HL-60 (cell line): ENCODE results near the gene SSRP1.

ENCODE experiments used
- GABPA ChIP-seq: IDR thresholded peaks from 2 replicates; pipeline ENCODE4 v1.6.1; 2012; ENCODE audit warnings: low read depth
- POLR2AphosphoS5 ChIP-seq: IDR thresholded peaks from 2 replicates; pipeline ENCODE4 v1.6.1; 2012; ENCODE audit warnings: low read depth
- SPI1 ChIP-seq: IDR thresholded peaks from 2 replicates; pipeline ENCODE4 v1.6.1; 2012; ENCODE audit warnings: low read depth, mild to moderate bottlenecking, borderline replicate concordance
- TF ChIP-seq, protein P1 (sequence below): IDR thresholded peaks from one replicate; pipeline ENCODE4 v1.5.1; 2011; ENCODE audit warnings: low read length, control low read depth, inconsistent platforms; ENCODE audit not compliant: insufficient read depth
- TF ChIP-seq, protein P2 (sequence below): IDR thresholded peaks from 2 replicates; pipeline ENCODE4 v1.6.1; 2012; ENCODE audit warnings: low read depth; ENCODE audit not compliant: insufficient replicate concordance

DNA sequence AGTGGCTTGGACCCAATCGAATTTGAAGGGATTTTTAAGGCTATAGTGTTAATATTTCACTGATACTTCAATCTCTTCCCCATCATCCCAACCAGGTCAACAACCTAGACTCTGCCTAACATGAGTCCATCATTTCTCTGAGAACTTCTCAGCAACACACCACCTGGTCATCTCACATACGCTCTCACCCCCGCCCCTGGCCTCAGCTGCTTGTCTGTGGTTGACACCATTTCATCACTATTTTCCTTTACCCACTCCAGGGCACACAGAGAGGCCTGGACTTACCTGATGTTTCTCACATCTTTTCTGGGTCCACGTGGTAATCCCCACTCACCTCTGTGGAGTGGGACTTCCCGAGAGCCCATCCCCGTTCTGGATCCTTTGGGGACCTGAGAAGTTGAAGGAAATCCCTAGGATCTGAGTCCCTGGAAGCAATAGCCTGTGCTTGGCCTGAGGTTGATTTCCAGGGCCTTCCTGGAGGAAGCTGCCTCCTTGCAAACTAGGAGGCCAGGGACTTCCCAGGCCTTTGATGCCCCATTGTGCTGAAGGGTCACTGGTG lies 5.6 kb upstream of the SSRP1 start:
- TF ChIP-seq, protein P1, sequence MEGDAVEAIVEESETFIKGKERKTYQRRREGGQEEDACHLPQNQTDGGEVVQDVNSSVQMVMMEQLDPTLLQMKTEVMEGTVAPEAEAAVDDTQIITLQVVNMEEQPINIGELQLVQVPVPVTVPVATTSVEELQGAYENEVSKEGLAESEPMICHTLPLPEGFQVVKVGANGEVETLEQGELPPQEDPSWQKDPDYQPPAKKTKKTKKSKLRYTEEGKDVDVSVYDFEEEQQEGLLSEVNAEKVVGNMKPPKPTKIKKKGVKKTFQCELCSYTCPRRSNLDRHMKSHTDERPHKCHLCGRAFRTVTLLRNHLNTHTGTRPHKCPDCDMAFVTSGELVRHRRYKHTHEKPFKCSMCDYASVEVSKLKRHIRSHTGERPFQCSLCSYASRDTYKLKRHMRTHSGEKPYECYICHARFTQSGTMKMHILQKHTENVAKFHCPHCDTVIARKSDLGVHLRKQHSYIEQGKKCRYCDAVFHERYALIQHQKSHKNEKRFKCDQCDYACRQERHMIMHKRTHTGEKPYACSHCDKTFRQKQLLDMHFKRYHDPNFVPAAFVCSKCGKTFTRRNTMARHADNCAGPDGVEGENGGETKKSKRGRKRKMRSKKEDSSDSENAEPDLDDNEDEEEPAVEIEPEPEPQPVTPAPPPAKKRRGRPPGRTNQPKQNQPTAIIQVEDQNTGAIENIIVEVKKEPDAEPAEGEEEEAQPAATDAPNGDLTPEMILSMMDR, result no peak
- no peak for TF ChIP-seq GABPA
- TF ChIP-seq POLR2AphosphoS5, result no peak
- TF ChIP-seq, protein P2, sequence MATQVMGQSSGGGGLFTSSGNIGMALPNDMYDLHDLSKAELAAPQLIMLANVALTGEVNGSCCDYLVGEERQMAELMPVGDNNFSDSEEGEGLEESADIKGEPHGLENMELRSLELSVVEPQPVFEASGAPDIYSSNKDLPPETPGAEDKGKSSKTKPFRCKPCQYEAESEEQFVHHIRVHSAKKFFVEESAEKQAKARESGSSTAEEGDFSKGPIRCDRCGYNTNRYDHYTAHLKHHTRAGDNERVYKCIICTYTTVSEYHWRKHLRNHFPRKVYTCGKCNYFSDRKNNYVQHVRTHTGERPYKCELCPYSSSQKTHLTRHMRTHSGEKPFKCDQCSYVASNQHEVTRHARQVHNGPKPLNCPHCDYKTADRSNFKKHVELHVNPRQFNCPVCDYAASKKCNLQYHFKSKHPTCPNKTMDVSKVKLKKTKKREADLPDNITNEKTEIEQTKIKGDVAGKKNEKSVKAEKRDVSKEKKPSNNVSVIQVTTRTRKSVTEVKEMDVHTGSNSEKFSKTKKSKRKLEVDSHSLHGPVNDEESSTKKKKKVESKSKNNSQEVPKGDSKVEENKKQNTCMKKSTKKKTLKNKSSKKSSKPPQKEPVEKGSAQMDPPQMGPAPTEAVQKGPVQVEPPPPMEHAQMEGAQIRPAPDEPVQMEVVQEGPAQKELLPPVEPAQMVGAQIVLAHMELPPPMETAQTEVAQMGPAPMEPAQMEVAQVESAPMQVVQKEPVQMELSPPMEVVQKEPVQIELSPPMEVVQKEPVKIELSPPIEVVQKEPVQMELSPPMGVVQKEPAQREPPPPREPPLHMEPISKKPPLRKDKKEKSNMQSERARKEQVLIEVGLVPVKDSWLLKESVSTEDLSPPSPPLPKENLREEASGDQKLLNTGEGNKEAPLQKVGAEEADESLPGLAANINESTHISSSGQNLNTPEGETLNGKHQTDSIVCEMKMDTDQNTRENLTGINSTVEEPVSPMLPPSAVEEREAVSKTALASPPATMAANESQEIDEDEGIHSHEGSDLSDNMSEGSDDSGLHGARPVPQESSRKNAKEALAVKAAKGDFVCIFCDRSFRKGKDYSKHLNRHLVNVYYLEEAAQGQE, result no peak
- TF ChIP-seq SPI1, result no peak
